HG02981 (cell line): Measurements from ENCODE around the gene HDAC4.

Experiments used
- ATAC-seq: cut with Tn5 transposase; IDR thresholded peaks from one replicate; pipeline ENCODE4 v1.9.1; 2021; ENCODE audit warnings: mild to moderate bottlenecking, moderate library complexity; ENCODE audit not compliant: unreplicated experiment

HDAC4 gene

GRCh38 chr2:239244625-239245024, 156.2 kb downstream of the HDAC4 start:
- no peak for ATAC-seq

GRCh38 chr2:239241431-239241960, 159.3 kb downstream of the HDAC4 start:
- no peak for ATAC-seq

GRCh38 chr2:239240414-239240881, 160.4 kb downstream of the HDAC4 start:
- no peak for ATAC-seq

GRCh38 chr2:239239607-239240413, 161.0 kb downstream of the HDAC4 start:
- ATAC-seq: no peak

GRCh38 chr2:239238839-239239606, 161.8 kb downstream of the HDAC4 start:
- no peak for ATAC-seq

GRCh38 chr2:239238381-239238780, 162.4 kb downstream of the HDAC4 start:
- no peak for ATAC-seq

GRCh38 chr2:239236808-239237205, 164.0 kb downstream of the HDAC4 start:
- ATAC-seq: no peak

- no peak for ATAC-seq
Observed at GRCh38 chr2:239236043-239236807, 164.6 kb downstream of the HDAC4 start.

GRCh38 chr2:239235311-239235710, 165.5 kb downstream of the HDAC4 start:
- no peak for ATAC-seq

GRCh38 chr2:239234191-239235175, 166.3 kb downstream of the HDAC4 start:
- ATAC-seq: no peak

- no peak for ATAC-seq
Observed at GRCh38 chr2:239233576-239233975, 167.2 kb downstream of the HDAC4 start.

GRCh38 chr2:239232195-239232578, 168.6 kb downstream of the HDAC4 start:
- ATAC-seq: no peak

GRCh38 chr2:239231231-239232194, 169.3 kb downstream of the HDAC4 start:
- ATAC-seq: no peak

GRCh38 chr2:239230318-239231052, 170.3 kb downstream of the HDAC4 start:
- ATAC-seq: no peak

- ATAC-seq: no peak
Observed at GRCh38 chr2:239229545-239230279, 171.1 kb downstream of the HDAC4 start.

- no peak for ATAC-seq
Observed at GRCh38 chr2:239227661-239228371, 173.0 kb downstream of the HDAC4 start.
